Sciatic nerve (tissue), 2 donors: ENCODE results near the gene RGS6. TPM values are rescaled to one million over a fixed set of nuclear protein-coding genes. Genes with fewer than 3 reads are reported as not detected.

Experiments
- ATAC-seq: fragments of 200-7000 bp; cut with Tn5 transposase; one replicate; pipeline ENCODE4 v1.9.1; 2020; ENCODE audit warnings: mild to moderate bottlenecking, moderate library complexity
- DNase-seq: peaks from one replicate; pipeline ENCODE4 v3.0.0-alpha.2; 2020; ENCODE audit warnings: low spot score
- intact Hi-C: fragments of 100-400 bp; cut with DNase I; formaldehyde crosslinking; loops from one replicate; pipeline ENCODE4 v1.14.2; 2022
- total RNA-seq: library from RNA; stranded (reverse); fragmentation: NEBNext Ultra II Directional; extraction: Animal tissue kit (Norgen Biotek cat#: 25700); gene quantifications from one replicate; pipeline ENCODE4 v1.2.1, GENCODE V29; 2021
- donor health status: DM: no; HTN: no; CAD: no.
- donor health status: DM: no; HTN: no; CAD: no.

RGS6 gene
- total RNA-seq, 1 donor from 2014 or later: 20.6 TPM

GRCh38 chr14:72261068-72261467, 328.8 kb downstream of the RGS6 start:
- intact Hi-C loops: no loop called here
- DNase-seq (no peak), ATAC-seq (no peak)

GRCh38 chr14:72262771-72263170, 330.5 kb downstream of the RGS6 start:
- intact Hi-C loops: no loop called here
- DNase-seq: no peak
- ATAC-seq: no peak

GRCh38 chr14:72264716-72265115, 332.5 kb downstream of the RGS6 start:
- intact Hi-C loops: no loop called here
- ATAC-seq (no peak), DNase-seq (no peak)

- ATAC-seq (no peak), DNase-seq (no peak)
- intact Hi-C loops: no loop called here
Observed at GRCh38 chr14:72270147-72270727, 338.0 kb downstream of the RGS6 start.

- no peak for ATAC-seq
- intact Hi-C loops: no loop called here
- DNase-seq: no peak
Observed at GRCh38 chr14:72270749-72271148, 338.5 kb downstream of the RGS6 start.

GRCh38 chr14:72275242-72275641, 343.0 kb downstream of the RGS6 start:
- intact Hi-C loops: no loop called here
- no peak for ATAC-seq
- DNase-seq: no peak

- intact Hi-C loops: no loop called here
- ATAC-seq: no peak
- DNase-seq: no peak
Observed at GRCh38 chr14:72278316-72278715, 346.1 kb downstream of the RGS6 start.

GRCh38 chr14:72284176-72284575, 351.9 kb downstream of the RGS6 start:
- ATAC-seq: no peak
- intact Hi-C loops: no loop called here

GRCh38 chr14:72290241-72290640, 358.0 kb downstream of the RGS6 start:
- intact Hi-C loops: no loop called here
- ATAC-seq (no peak), DNase-seq (no peak)

More at GRCh38 chr14:72284176-72284575, 351.9 kb downstream of the RGS6 start:
- no peak for DNase-seq

GRCh38 chr14:72291908-72292688, 359.9 kb downstream of the RGS6 start:
- intact Hi-C loops: no loop called here
- ATAC-seq (peak; percentile 92), DNase-seq (no peak)

- intact Hi-C loops: no loop called here
- DNase-seq (no peak), ATAC-seq (peak; percentile 17)
Observed at GRCh38 chr14:72292689-72293024, 360.4 kb downstream of the RGS6 start.

- intact Hi-C loops: no loop called here
- DNase-seq (no peak), ATAC-seq (no peak)
Observed at GRCh38 chr14:72301352-72301751, 369.1 kb downstream of the RGS6 start.

GRCh38 chr14:72303930-72304329, 371.7 kb downstream of the RGS6 start:
- no peak for ATAC-seq
- intact Hi-C loops: no loop called here

GRCh38 chr14:72305561-72305960, 373.3 kb downstream of the RGS6 start:
- ATAC-seq (no peak), DNase-seq (no peak)
- intact Hi-C loops: no loop called here

More at GRCh38 chr14:72303930-72304329, 371.7 kb downstream of the RGS6 start:
- DNase-seq: no peak

GRCh38 chr14:72308967-72309485, 376.8 kb downstream of the RGS6 start:
- intact Hi-C loops: no loop called here

GRCh38 chr14:72311116-72311515, 378.9 kb downstream of the RGS6 start:
- DNase-seq (no peak), ATAC-seq (no peak)
- intact Hi-C loops: no loop called here

More at GRCh38 chr14:72308967-72309485, 376.8 kb downstream of the RGS6 start:
- ATAC-seq: no peak
- no peak for DNase-seq

- ATAC-seq: no peak
- DNase-seq: no peak
- intact Hi-C loops: no loop called here
Observed at GRCh38 chr14:72311516-72311915, 379.3 kb downstream of the RGS6 start.

GRCh38 chr14:72314808-72315435, 382.7 kb downstream of the RGS6 start:
- intact Hi-C loops: no loop called here
- ATAC-seq (no peak), DNase-seq (no peak)

- ATAC-seq: no peak
- no peak for DNase-seq
- intact Hi-C loops: no loop called here
Observed at GRCh38 chr14:72315714-72316113, 383.5 kb downstream of the RGS6 start.

- DNase-seq (no peak), ATAC-seq (no peak)
- intact Hi-C loops: no loop called here
Observed at GRCh38 chr14:72318648-72319047, 386.4 kb downstream of the RGS6 start.
